CD4-positive, alpha-beta T cell (primary cell): ENCODE data around the gene SMAD6. TPM values are rescaled to one million over a fixed set of nuclear protein-coding genes. Genes with fewer than 3 reads are reported as not detected.

Experiments used
- ATAC-seq: fragments of 200-7000 bp; cut with Tn5 transposase; one replicate; pipeline ENCODE4 v1.10.0; 2022; ENCODE audit warnings: mild to moderate bottlenecking; ENCODE audit not compliant: poor library complexity
- CTCF ChIA-PET: fragments of 350-600 bp; sonication (Branson Sonifier 250); formaldehyde crosslinking; loops from one replicate; lab custom pipeline; 2021; ENCODE audit warnings: antibody characterized with exemption, inconsistent platforms; lab: Charles Lee
- POLR2A ChIA-PET: fragments of 350-600 bp; sonication (Branson Sonifier 250); formaldehyde crosslinking; loops from one replicate; lab custom pipeline; 2021; ENCODE audit warnings: antibody characterized with exemption, inconsistent platforms; lab: Charles Lee
- DNase-seq, 14 experiments: peaks; one replicate each; pipeline ENCODE4 v3.0.0-alpha.2; 2013 to 2020; ENCODE audit warnings: mixed read lengths in 2 of 14
- H3K27ac ChIP-seq, 2 donors: one replicate each; pipeline versions ENCODE4 v1.5.1 to v1.7.0; 2013; ENCODE audit warnings: low read length in 2 of 2, low read depth in 1 of 2, mild to moderate bottlenecking in 1 of 2
- H3K27me3 ChIP-seq, 2 experiments: 1 replicate in 1 of 2; 2 replicates in 1 of 2; pipeline versions ENCODE4 v1.6.1 to v1.7.0; 2013; ENCODE audit warnings: low read length in 2 of 2, control low read depth in 1 of 2, mild to moderate bottlenecking in 1 of 2, moderate library complexity in 1 of 2; ENCODE audit not compliant: insufficient read depth in 2 of 2, control insufficient read depth in 1 of 2
- H3K36me3 ChIP-seq: one replicate; pipeline ENCODE4 v1.6.1; 2013; ENCODE audit warnings: low read length, control low read depth; ENCODE audit not compliant: insufficient read depth
- H3K4me1 ChIP-seq: one replicate; pipeline ENCODE4 v1.6.1; 2013; ENCODE audit warnings: low read length, control low read depth; ENCODE audit not compliant: insufficient read depth
- H3K4me3 ChIP-seq: one replicate; pipeline ENCODE4 v1.5.1; 2013; ENCODE audit warnings: mild to moderate bottlenecking, low read length, moderate library complexity
- H3K9me3 ChIP-seq, 2 experiments: 1 replicate in 1 of 2; 2 replicates in 1 of 2; pipeline versions ENCODE4 v1.6.1 to v1.7.0; 2013; ENCODE audit warnings: low read length in 2 of 2, mild to moderate bottlenecking in 2 of 2, control low read depth in 1 of 2, moderate library complexity in 1 of 2; ENCODE audit not compliant: control insufficient read depth in 1 of 2, insufficient read depth in 1 of 2
- H3K27ac Mint-ChIP-seq: one replicate; pipeline ENCODE4 v1.8.0; 2020; ENCODE audit warnings: mixed read lengths
- H3K27me3 Mint-ChIP-seq: one replicate; pipeline ENCODE4 v1.8.0; 2021; ENCODE audit warnings: mixed read lengths
- H3K36me3 Mint-ChIP-seq: one replicate; pipeline ENCODE4 v1.8.0; 2021; ENCODE audit warnings: low read depth, mixed read lengths
- H3K4me1 Mint-ChIP-seq: one replicate; pipeline ENCODE4 v1.8.0; 2021; ENCODE audit warnings: low read depth, mixed read lengths
- H3K4me3 Mint-ChIP-seq: one replicate; pipeline ENCODE4 v1.8.0; 2020; ENCODE audit warnings: mild to moderate bottlenecking, mixed read lengths
- H3K9me3 Mint-ChIP-seq: one replicate; pipeline ENCODE4 v1.8.0; 2020; ENCODE audit warnings: mixed read lengths
- intact Hi-C, 2 experiments: fragments of 100-400 bp; cut with DNase I in 1 of 2; cut with micrococcal nuclease in 1 of 2; formaldehyde crosslinking; loops; one replicate each; pipeline versions ENCODE4 v1.15.1 to v1.9.0; 2023 to 2025; cut with DNase I, micrococcal nuclease
- total RNA-seq, 174 experiments: library from RNA in 2 of 174; stranded (reverse) in 2 of 174; gene quantifications; one replicate each; pipeline ENCODE4 v1.2.3 and lab custom pipeline; 2021 to 2026
- TF ChIP-seq, protein P1 (sequence below): fragments of 200-600 bp; IDR thresholded peaks from one replicate; pipeline ENCODE4 v1.8.0; 2022; ENCODE audit warnings: antibody characterized with exemption, mild to moderate bottlenecking

SMAD6 gene
- total RNA-seq, 2 experiments from 2014 or later: 0.59 to 0.69 TPM

DNA sequence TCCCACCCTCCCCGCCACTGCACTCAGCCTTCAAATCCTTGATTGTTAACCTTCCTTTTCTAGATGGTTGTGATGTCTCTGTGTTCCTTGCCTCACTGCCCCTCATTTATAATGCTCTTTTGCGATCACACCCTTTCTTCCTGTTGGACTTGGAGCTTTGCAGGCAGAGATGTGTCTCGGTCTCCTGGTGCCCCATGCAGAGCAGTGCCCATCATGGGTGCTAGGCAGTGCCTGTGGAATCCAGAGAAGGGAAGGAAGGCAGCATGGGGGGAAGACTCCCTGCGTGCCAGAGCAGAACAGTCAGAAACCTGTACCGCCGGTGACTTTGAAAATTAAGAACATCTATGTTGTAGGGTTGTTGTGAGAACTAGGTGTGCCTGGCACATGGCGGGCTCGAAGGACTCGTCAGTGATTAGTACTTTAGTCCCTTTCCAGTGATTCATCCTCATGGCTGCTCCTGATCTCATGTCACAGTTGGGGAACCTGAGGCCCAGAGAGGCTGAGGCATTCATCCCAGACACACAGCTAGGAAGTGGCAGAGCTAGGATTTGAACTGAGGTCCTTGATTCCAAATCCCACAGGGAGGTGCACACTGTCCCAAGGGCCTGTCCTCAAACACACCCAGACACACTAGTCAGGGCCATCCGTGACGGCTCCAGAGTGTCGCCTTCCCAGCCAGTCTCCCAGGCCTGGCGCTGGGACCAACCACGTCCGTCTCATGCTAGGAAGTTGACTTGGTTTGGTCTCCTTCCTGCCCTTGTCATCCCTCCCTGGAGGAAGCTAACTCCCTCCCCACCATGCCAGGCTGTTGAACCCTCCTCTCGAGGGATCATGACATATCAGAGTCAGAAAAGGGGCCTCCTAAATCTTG lies 58.3 kb downstream of the SMAD6 start:
- no peak for DNase-seq
- no peak overlapping the region for H3K27ac Mint-ChIP-seq
- no peak overlapping the region for H3K27ac ChIP-seq
- H3K27me3 ChIP-seq: peaks cover 23 to 26% of the 10 kb centered on the region in 2 experiments
- peaks cover 42% of the 10 kb centered on the region for H3K27me3 Mint-ChIP-seq
- no peaks in the 10 kb centered on the region for H3K36me3 ChIP-seq
- ATAC-seq: no peak
- no peak overlapping the region for H3K4me3 Mint-ChIP-seq
- H3K4me3 ChIP-seq: no peak overlapping the region
- ChIA-PET POLR2A (no interaction called here), CTCF (no interaction called here)
- no peaks in the 10 kb centered on the region for H3K36me3 Mint-ChIP-seq
- H3K4me1 ChIP-seq: no peaks in the 10 kb centered on the region
- TF ChIP-seq, protein P1, sequence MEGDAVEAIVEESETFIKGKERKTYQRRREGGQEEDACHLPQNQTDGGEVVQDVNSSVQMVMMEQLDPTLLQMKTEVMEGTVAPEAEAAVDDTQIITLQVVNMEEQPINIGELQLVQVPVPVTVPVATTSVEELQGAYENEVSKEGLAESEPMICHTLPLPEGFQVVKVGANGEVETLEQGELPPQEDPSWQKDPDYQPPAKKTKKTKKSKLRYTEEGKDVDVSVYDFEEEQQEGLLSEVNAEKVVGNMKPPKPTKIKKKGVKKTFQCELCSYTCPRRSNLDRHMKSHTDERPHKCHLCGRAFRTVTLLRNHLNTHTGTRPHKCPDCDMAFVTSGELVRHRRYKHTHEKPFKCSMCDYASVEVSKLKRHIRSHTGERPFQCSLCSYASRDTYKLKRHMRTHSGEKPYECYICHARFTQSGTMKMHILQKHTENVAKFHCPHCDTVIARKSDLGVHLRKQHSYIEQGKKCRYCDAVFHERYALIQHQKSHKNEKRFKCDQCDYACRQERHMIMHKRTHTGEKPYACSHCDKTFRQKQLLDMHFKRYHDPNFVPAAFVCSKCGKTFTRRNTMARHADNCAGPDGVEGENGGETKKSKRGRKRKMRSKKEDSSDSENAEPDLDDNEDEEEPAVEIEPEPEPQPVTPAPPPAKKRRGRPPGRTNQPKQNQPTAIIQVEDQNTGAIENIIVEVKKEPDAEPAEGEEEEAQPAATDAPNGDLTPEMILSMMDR: no peak
- H3K4me1 Mint-ChIP-seq: no peaks in the 10 kb centered on the region
- H3K9me3 Mint-ChIP-seq: no peaks in the 10 kb centered on the region
- intact Hi-C loops: no loop called here
- peaks cover 7 to 15% of the 10 kb centered on the region in 2 experiments for H3K9me3 ChIP-seq

DNA sequence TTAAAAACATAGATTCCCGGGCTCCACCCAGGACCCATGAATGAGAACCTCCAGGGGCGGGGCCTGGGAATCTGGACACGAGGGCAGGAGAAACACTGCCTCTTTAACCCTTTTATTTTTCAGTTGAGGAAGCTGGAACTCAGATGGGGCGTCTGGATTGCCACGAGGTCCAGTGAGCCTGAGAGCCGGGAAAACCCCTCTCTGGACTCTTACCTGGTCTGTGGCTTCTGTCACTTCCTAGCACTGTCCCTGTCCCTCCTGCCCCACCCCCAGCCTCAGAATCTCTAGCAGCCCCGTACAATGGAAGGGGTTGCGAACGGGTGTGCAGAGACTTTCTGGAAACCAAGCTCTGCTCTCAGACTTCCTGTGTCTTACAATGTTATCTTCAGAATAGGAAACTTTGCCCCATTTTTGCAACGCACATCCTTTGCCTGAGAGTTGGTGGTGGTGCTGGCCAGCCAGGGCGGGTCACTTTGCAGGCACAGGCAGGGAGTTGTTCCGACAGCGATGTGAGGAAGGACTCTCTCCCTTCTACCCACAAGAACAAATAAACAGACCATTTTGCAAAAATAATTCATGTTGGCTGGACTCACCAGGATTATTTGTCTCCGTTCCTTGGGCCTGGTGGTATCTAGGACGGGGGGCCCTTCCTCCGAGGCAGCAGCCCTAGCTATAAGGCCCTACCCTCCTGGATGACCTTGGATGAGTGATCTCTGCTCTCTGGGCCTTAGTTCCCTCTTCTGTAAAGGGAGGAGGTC lies 59.1 kb downstream of the SMAD6 start:
- H3K36me3 Mint-ChIP-seq: no peaks in the 10 kb centered on the region
- CTCF ChIA-PET: no interaction called here

More for the DNA sequence above, 59.1 kb downstream of the SMAD6 start:
- ATAC-seq: no peak
- no peaks in the 10 kb centered on the region for H3K36me3 ChIP-seq
- POLR2A ChIA-PET: no interaction called here
- peaks cover 23 to 27% of the 10 kb centered on the region in 2 experiments for H3K27me3 ChIP-seq
- DNase-seq: no peak
- Mint-ChIP-seq H3K4me1 (no peaks in the 10 kb centered on the region), H3K9me3 (no peaks in the 10 kb centered on the region), H3K27ac (no peak overlapping the region), H3K27me3 (peaks cover 48% of the 10 kb centered on the region), H3K4me3 (no peak overlapping the region)
- peaks cover 0 to 9% of the 10 kb centered on the region in 2 experiments for H3K9me3 ChIP-seq
- intact Hi-C loops: no loop called here
- H3K27ac ChIP-seq: no peak overlapping the region
- no peaks in the 10 kb centered on the region for H3K4me1 ChIP-seq
- TF ChIP-seq, protein P1: no peak
- no peak overlapping the region for H3K4me3 ChIP-seq
